Keratinocyte (primary cell): ENCODE measurements around the gene CPEB4. TPM values are rescaled to one million over a fixed set of nuclear protein-coding genes. Genes with fewer than 3 reads are reported as not detected.

ENCODE experiments used
- DNase-seq: peaks from one replicate; pipeline ENCODE4 v3.0.0-alpha.2; 2011; ENCODE audit warnings: low read depth, missing footprints, low spot score
- FAIRE-seq: peaks from 2 replicates; lab custom pipeline; 2011; peaks lifted over from hg19 to GRCh38; lab: Jason Lieb, UNC
- H2AFZ ChIP-seq: 2 replicates; pipeline ENCODE4 v1.6.0; 2012; ENCODE audit warnings: low read length, control low read depth, inconsistent platforms; ENCODE audit not compliant: control insufficient read depth
- H3K27ac ChIP-seq: 2 replicates; pipeline ENCODE4 v1.5.1; 2011; ENCODE audit warnings: low read length; ENCODE audit not compliant: control insufficient read depth, insufficient read depth
- H3K27me3 ChIP-seq: 3 replicates; pipeline ENCODE4 v1.6.0; 2011; ENCODE audit warnings: low read length; ENCODE audit not compliant: control insufficient read depth, insufficient read depth; ENCODE audit errors: extremely low read depth
- H3K36me3 ChIP-seq, 2 experiments: 2 replicates in 1 of 2; 3 replicates in 1 of 2; pipeline ENCODE4 v1.5.1; 2011; ENCODE audit warnings: low read length in 2 of 2, mild to moderate bottlenecking in 1 of 2; ENCODE audit not compliant: control insufficient read depth in 2 of 2, insufficient read depth in 2 of 2; ENCODE audit errors: extremely low read depth in 1 of 2
- H3K4me1 ChIP-seq: 3 replicates; pipeline ENCODE4 v1.5.1; 2011; ENCODE audit warnings: low read length; ENCODE audit not compliant: control insufficient read depth, insufficient read depth; ENCODE audit errors: extremely low read depth
- H3K4me2 ChIP-seq: 3 replicates; pipeline ENCODE4 v1.6.0; 2011; ENCODE audit warnings: low read depth, low read length; ENCODE audit not compliant: control insufficient read depth, insufficient read depth; ENCODE audit errors: extremely low read depth
- H3K4me3 ChIP-seq, 3 experiments: fragments of 200-600 bp in 1 of 3; sonication (generic) in 1 of 3; 2 replicates in 2 of 3; 3 replicates in 1 of 3; pipeline ENCODE4 v1.5.1; 2011 to 2016; ENCODE audit warnings: low read length in 3 of 3, mild to moderate bottlenecking in 3 of 3, control low read depth in 2 of 3, inconsistent platforms in 1 of 3, low read depth in 1 of 3, mixed read lengths in 1 of 3, mixed run types in 1 of 3, moderate library complexity in 1 of 3; ENCODE audit not compliant: control insufficient read depth in 2 of 3, insufficient read depth in 2 of 3; ENCODE audit errors: extremely low read depth in 1 of 3
- H3K79me2 ChIP-seq: 2 replicates; pipeline ENCODE4 v1.6.0; 2012; ENCODE audit warnings: low read length; ENCODE audit not compliant: control insufficient read depth, insufficient read depth
- H3K9ac ChIP-seq: 3 replicates; pipeline ENCODE4 v1.6.0; 2011; ENCODE audit warnings: low read length; ENCODE audit not compliant: control insufficient read depth, insufficient read depth; ENCODE audit errors: extremely low read depth
- H3K9me1 ChIP-seq: 3 replicates; pipeline ENCODE4 v1.6.0; 2011; ENCODE audit warnings: low read length; ENCODE audit not compliant: control insufficient read depth, insufficient read depth; ENCODE audit errors: extremely low read depth
- H3K9me3 ChIP-seq: 2 replicates; pipeline ENCODE4 v1.5.1; 2012; ENCODE audit warnings: low read depth, low read length; ENCODE audit not compliant: control insufficient read depth
- H4K20me1 ChIP-seq: 3 replicates; pipeline ENCODE4 v1.6.0; 2011; ENCODE audit warnings: low read length; ENCODE audit not compliant: control insufficient read depth, insufficient read depth; ENCODE audit errors: extremely low read depth
- EZH2 ChIP-seq: IDR thresholded peaks from one replicate; pipeline ENCODE4 v1.6.1; 2012; ENCODE audit warnings: inconsistent platforms, mild to moderate bottlenecking, low read length, moderate library complexity
- dilution Hi-C: fragments of 300-500 bp; cut with MboI; formaldehyde crosslinking; loops from one replicate; pipeline ENCODE4 v1.7.0; 2020; ENCODE audit warnings: low sequenced_read_pairs; ENCODE audit not compliant: extremely low pct_ligation_motif_present
- polyA plus RNA-seq, 5 experiments: library from polyadenylated mRNA; depleted of rRNA in 3 of 5; stranded (reverse) in 3 of 5; stranded (forward) in 1 of 5; unstranded in 1 of 5; fragments of >200 nt; gene quantifications; 1 replicate in 1 of 5; 2 replicates in 3 of 5; 3 replicates in 1 of 5; pipeline versions ENCODE4 v1.2.1 to v1.2.3, GENCODE V29; 2011 to 2012; ENCODE audit warnings: missing spikeins in 2 of 5, low read depth in 1 of 5, low replicate concordance in 1 of 5
- TF ChIP-seq, protein P1 (sequence below), 3 experiments: IDR thresholded peaks in 1 of 3; conservative IDR thresholded peaks in 1 of 3; optimal IDR thresholded peaks in 1 of 3; 2 replicates in 2 of 3; 3 replicates in 1 of 3; pipeline versions ENCODE3 to v1.5.1; 2011; ENCODE audit warnings: low read length in 3 of 3, mild to moderate bottlenecking in 3 of 3, moderate library complexity in 2 of 3, control low read depth in 1 of 3, inconsistent platforms in 1 of 3; ENCODE audit not compliant: insufficient read depth in 2 of 3; ENCODE audit errors: extremely low read depth in 1 of 3

Gene CPEB4
- polyA plus RNA-seq, 1 donor (not counting 4 experiments of a cell fraction or from before 2014, with no cell fraction given), result 13.8 TPM

DNA sequence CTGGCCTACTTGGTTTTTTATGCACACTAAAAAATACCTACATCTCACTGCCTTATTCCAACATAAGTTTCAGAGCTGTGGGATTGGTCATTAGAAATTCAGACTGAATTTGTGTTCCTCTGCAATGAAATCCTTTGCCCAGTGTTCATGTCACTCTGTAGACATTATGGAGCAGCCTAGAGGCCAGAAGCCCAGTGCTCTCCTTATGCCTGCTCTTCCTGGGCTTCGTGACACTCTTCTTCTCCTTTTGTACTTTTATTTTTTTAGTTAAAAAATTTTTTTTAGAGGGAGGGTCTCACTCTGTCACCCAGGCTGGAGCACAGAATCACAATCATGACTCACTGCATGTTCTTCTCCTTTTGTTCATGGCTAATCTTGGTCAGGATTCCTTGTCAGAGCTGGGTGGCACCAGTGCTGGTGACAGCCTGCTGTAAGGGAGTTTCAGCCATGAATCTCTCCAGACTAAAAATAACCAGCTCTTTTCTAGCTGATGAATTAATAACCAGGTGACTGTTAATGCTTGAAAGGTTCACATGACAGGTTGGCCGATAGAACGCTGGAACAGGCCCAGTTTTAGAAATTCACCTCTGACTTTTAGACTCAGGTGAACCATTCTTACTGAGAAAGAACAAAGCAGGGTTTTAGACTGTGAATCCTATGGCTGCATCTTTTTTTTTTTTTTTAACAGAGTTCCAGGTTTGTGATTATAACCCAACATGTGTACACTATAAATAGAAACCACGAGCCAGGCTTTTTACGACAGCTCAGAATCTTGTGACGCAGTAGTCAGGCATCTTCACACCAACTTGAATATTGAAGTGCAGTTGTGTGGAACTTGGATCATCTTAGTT is 66.7 kb downstream of the CPEB4 start:
- Histone ChIP-seq H3K4me3 (no peak overlapping the region), H3K9ac (no peak overlapping the region), H3K4me2 (no peak overlapping the region)

DNA sequence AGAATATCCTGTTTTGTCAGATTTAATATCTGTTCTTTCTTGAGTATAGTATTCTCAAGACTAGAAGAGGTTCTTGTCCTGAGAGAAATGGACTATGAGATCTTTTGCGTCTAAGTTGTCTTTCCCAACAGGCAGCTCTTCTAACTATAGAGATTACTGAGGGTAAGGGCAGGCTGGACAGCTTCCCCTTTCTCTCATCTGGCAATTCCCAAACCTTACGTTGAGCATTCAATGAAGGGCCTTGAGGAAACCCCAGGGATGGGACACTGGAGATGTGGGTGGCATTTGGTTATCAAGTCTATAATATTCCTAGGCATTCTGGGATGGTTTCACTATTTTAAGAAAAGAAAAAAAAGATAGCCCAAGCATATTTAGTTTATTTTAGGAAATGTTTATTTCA is 72.8 kb downstream of the CPEB4 start:
- dilution Hi-C loops, result no loop called here
- Histone ChIP-seq H3K27me3 (no peaks in the 10 kb centered on the region), H3K9me3 (no peaks in the 10 kb centered on the region), H3K4me1 (peaks cover 9% of the 10 kb centered on the region), H3K79me2 (no peaks in the 10 kb centered on the region), H3K9ac (no peak overlapping the region), H2AFZ (no peak overlapping the region), H3K4me3 (no peak overlapping the region), H3K4me2 (no peak overlapping the region), H4K20me1 (no peaks in the 10 kb centered on the region), H3K36me3 (peaks cover 0 to 4% of the 10 kb centered on the region in 2 experiments), H3K27ac (no peak overlapping the region), H3K9me1 (no peaks in the 10 kb centered on the region)
- FAIRE-seq (no peak), DNase-seq (no peak)
- TF ChIP-seq, protein P1, sequence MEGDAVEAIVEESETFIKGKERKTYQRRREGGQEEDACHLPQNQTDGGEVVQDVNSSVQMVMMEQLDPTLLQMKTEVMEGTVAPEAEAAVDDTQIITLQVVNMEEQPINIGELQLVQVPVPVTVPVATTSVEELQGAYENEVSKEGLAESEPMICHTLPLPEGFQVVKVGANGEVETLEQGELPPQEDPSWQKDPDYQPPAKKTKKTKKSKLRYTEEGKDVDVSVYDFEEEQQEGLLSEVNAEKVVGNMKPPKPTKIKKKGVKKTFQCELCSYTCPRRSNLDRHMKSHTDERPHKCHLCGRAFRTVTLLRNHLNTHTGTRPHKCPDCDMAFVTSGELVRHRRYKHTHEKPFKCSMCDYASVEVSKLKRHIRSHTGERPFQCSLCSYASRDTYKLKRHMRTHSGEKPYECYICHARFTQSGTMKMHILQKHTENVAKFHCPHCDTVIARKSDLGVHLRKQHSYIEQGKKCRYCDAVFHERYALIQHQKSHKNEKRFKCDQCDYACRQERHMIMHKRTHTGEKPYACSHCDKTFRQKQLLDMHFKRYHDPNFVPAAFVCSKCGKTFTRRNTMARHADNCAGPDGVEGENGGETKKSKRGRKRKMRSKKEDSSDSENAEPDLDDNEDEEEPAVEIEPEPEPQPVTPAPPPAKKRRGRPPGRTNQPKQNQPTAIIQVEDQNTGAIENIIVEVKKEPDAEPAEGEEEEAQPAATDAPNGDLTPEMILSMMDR (optimal IDR thresholded peaks at IDR 0.05 in 1 of 3, IDR thresholded peaks at IDR 0.05 in 1 of 3, conservative IDR thresholded peaks at IDR 0.05 in 1 of 3; ENCODE audit: extremely low read depth in 1 of 3, insufficient read depth in 2 of 3, low read length in 3 of 3), result no peak
- TF ChIP-seq EZH2, result no peak

More for the DNA sequence above, 66.7 kb downstream of the CPEB4 start:
- H4K20me1 ChIP-seq, result no peaks in the 10 kb centered on the region
- DNase-seq (no peak), FAIRE-seq (no peak)
- H3K36me3 ChIP-seq, result peaks cover 5 to 19% of the 10 kb centered on the region in 2 experiments
- no peaks in the 10 kb centered on the region for H3K9me1 ChIP-seq
- dilution Hi-C loops, result no loop called here
- H3K27me3 ChIP-seq, result no peaks in the 10 kb centered on the region
- no peaks in the 10 kb centered on the region for H3K4me1 ChIP-seq
- no peak overlapping the region for H2AFZ ChIP-seq
- H3K9me3 ChIP-seq, result no peaks in the 10 kb centered on the region
- TF ChIP-seq, protein P1 (optimal IDR thresholded peaks at IDR 0.05 in 1 of 3, IDR thresholded peaks at IDR 0.05 in 1 of 3, conservative IDR thresholded peaks at IDR 0.05 in 1 of 3; ENCODE audit: extremely low read depth in 1 of 3, insufficient read depth in 2 of 3, low read length in 3 of 3), result no peak
- no peak for TF ChIP-seq EZH2
- no peak overlapping the region for H3K27ac ChIP-seq
- H3K79me2 ChIP-seq, result no peaks in the 10 kb centered on the region
